GM18858 (cell line): Measurements from ENCODE around the gene TAOK3.

ENCODE experiments used
- ATAC-seq: cut with Tn5 transposase; IDR thresholded peaks from one replicate; pipeline ENCODE4 v1.9.1; 2021; ENCODE audit not compliant: unreplicated experiment

TAOK3 gene

GRCh38 chr12:118101051-118101450 is 271.7 kb downstream of the TAOK3 start:
- no peak for ATAC-seq
